ENCODE data around the gene APOL4.
A peak's percentile ranks its signal among the peaks of the same experiment; 100 is the strongest.
"Not testable (repeated sequence)": the region's sequence is repeated elsewhere in the genome, so short reads cannot be mapped to it uniquely, and the experiment has no call there.

Gene APOL4

GRCh38 chr22:36229649-36230048 is 28.0 kb upstream of the APOL4 start:
- not testable (repeated sequence) for DNase-seq

DNA sequence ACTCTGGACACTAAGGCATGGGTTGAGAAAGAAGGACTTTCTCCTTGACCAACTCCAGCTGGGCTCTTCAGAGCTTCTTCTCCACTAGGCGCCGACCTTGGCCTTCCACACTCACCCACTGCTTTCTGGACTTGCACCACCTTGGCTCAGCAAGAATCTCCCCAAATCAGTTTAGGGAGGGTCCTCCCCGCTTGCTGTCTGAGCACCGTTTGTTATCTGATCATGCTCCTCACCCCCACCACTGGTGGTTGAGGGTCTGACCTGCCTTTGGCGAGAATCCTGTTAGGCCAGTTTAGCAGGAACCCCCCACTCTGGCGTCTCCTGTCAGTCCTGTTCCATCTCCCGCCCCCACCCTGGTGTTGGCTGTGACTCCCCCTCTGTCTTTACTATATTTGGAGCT is 27.3 kb upstream of the APOL4 start:
- no peak for DNase-seq

- DNase-seq: not testable (repeated sequence)
These were observed 26.8 kb upstream of the APOL4 start for GRCh38 chr22:36228369-36228768.

DNA sequence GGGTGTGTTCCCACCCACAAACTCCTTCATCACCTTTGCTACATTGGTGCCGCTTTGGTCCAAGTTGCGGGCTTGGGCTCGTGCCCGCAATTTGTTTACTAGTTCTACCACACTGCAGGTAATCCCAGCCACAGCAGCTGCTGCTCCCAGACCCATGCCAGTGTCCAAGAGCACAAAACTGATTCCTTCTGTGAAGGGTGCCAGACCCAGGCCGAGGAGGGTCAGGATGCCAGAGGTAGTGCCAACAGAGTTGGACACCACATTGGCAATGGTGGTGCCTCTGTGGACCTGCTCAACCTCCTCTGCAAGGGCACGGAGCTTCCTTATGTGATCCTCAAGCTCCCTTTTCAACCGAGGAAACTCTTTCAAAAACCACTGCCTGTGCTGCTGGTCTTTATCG is 26.2 kb upstream of the APOL4 start:
- no peak for DNase-seq

DNA sequence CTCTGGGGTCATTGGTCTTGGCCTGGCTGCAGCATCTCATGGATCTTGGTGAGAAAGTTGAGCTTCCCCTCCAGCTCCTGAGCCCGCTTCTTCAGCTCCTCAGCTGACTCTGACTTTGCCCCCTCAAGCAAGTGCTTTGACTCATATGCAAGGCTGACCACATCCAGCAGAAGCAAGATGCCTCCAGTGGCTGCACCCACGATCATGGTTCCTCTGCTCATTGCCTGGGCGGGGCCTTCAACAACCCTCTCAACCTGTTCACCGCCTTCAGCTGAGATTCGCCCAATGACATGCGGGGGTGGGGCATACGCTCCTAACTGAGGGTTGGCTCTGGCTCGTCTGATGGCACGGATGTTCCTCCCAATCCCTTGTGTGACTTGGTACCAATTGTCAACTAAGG is 25.8 kb upstream of the APOL4 start:
- DNase-seq: no peak

DNA sequence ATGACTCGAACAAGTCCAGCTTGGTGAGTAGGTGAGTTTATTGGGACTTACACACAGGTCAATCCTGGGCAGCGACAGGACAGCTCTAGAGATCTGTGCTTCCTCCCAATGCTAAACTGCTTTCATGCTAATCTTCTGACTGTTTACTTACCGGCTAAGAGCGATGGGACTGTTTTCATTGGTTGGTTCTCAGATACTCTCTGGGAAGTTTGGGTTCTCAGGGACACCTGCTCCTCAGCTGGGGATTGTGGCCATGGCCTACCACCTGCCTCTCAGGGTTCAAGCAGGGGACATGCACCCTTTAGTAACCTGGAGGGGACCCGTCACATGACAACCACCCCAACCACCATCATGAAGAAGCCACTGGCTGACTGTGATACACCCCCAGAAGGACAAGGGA is 24.6 kb upstream of the APOL4 start:
- DNase-seq: no peak

- no peak for DNase-seq
These were observed 23.8 kb upstream of the APOL4 start for GRCh38 chr22:36225333-36225922.

DNA sequence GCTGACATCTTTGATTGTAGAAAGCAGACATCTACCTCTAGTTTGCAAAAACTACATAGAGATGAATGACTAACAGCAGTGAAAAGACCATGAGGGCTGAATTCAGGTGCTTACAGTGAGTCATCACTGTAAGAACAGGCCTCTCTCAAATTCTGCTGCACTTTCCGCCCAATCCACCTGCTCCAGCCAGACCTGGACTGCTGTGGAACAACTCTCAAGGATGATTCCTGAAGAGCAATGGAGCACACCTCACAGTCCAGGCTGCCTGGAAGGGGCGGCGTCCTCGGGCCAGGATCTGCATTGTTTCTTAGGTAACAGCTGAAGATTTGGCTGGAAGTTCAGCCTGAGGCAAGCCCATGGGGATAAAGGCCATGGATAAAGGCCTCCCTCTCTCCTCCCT is 22.6 kb upstream of the APOL4 start:
- no peak for DNase-seq

DNA sequence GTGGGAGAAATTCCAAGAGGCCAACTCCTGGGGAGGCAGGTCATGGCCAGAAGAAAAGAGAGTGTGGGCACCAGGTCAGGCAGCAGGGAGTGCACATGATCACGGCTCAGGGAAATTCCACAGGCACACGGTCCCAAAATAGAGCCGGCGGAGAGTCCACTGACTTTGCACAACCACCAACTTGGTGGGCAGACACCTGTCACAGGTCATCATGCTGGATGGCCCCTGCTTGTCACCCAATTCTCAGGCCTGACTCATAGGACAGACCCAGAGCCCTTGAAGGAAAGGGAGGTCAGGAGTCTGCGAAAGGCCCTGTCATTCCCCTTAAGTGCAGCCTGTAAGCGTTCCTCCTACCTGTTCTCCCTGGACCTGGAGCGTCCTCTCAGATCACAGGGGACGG is 21.9 kb upstream of the APOL4 start:
- DNase-seq: no peak

DNA sequence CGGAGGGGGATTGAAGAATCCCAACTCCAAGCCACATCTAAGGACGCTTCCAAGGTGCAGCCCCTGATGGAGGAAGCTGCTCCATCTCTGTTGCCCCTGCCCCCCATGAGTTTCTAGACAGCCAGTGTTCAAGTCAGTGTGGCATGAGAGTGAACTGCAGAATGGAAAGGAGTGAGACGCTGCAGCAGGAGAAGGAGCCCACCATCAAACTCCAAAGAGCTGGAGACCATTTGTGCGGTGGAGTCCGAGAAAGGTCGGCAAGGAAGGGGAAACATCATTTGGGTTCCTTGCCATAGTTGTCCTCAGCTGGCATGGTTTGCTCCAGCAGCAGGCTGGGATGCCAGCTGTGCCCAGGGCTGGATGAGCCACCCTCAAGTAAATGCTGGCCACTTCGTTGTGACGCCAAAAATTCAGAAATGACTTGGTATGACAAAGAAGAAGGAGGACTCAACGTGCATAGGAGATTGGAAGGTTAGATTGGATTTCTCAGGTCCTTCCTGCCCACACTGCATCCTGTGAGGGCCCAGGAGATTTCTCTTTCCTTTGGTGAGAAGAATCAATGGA is 21.4 kb upstream of the APOL4 start:
- no peak for DNase-seq

DNA sequence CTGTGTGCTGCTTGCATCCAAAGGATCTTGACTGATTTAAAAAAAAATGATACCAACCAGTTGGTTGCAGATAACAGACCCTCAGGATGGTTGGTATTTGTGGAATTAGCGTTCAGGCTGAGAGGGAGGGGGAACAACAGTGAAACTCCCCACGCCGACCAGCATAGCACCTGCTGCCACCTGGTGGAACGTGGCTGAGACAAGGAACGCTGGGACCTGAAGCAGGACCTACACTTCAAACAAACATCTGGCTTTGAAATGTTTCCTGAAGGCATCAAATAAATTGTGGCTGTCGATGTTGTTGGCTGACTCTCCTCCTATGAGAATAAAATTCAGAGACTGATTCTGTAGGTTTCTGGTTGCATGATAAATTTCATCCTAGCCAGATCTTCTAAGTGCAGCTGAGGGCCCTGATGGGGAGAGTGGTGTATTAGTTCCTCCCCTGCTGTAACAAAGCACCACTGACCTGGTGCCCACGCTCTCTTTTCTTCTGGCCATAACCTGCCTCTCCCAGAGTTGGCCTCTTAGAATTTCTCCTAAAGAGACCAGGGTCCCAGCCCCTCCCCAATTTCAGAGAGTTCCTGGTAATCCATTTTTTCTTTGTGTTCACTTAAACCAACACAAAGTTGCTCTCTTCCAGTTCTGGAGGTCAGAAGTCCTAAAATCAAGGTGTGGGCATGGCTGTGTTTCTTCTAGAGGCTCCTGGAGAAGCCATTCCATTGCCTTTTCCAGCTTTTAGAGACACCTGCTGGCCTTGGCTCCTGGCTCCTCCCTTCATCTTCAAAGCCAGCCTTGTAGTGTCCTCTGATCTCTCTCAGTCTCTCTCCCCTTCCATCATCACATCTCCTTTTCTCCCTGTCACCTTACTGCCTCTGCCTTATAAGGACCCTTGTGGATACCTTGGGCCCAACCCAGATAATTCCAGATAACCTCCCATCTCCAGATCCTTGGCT is 20.5 kb upstream of the APOL4 start:
- DNase-seq: peak; percentile 73

DNA sequence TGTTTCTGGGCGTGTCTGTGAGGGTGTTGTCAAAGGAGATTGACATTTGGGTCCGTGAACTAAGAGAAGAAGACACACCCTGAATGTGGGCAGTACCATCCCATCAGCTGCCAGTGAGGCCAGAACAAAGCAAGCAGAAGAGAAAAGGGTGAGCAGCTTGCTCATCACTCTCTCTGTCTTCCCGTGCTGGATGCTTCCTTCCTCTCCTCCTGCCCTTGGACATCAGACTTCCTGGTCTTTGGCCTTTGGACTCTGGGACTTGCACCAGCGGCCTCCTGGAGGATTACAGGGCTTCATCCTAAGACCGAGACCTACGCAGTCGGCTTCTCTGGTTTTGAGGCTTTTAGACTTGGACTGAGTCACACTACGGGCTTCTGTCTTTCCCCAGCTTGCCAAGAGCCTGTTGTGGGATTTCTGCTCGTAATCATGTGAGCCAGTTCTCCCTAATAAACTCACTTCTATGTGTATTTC is 18.9 kb upstream of the APOL4 start:
- DNase-seq: peak; percentile 63

DNA sequence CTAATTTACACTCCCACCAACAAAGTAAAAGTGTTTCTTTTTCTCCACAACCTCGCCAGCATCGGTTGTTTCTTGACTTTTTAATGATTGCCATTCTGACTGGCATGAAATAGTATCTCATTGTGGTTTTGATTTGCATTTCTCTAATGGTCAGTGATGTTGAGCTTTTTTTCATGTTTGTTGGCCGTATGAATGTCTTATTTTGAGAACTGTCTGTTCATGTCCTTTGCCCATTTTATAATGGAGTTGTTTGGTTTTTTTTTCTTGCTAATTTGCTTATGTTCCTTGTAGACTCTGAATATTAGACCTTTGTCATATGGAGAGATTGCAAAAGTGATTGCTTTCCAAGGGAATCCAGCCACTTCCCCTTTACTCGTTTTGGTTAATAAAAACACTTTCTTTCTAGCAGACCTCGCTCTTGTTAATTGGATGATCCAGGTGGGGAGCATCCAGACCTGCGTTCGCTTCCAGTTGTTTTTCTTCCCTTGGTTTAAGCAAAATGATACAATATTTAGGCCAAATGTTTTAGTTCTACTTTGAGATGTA is 17.1 kb upstream of the APOL4 start:
- DNase-seq: no peak

DNA sequence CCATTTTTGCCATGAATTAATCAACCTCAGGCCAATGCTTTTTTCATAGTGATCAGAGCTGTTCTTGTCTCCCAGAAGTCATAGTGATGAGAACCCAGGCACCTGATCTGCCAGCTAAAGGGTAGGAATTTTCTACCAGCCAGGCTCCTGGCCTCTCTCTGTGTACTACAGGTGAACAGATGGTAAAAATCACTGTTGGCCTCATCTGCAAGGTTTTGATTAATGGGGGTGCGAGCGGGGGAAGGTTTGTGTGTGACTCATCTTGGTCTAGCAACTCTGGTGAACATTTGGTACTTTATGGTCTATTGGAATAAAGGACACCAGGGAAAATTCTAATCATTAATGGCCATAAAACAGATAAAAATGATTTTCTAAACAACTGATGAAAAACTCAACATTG is 14.4 kb upstream of the APOL4 start:
- DNase-seq: no peak

DNA sequence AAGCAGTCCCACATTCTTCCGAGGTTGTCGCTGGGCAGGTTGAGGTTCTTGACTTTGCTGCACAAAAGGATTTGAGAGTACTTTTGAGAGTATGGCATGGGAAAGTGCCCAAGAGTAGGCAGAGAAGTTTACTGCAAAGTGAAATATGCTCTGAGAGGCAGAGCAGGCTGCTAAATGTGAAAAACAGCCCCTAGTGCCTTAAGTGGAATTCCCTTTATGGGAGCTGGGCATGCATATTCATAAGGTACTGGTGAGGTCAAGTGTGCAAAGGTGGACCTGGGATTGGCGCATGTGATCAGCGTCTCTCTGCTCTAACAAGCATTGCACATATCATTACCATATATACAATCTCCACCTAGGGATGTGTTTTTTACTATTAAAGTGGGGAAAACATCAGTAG is 12.0 kb upstream of the APOL4 start:
- no peak for DNase-seq

GRCh38 chr22:36212901-36213300 is 11.3 kb upstream of the APOL4 start:
- DNase-seq: peak; percentile 72

DNA sequence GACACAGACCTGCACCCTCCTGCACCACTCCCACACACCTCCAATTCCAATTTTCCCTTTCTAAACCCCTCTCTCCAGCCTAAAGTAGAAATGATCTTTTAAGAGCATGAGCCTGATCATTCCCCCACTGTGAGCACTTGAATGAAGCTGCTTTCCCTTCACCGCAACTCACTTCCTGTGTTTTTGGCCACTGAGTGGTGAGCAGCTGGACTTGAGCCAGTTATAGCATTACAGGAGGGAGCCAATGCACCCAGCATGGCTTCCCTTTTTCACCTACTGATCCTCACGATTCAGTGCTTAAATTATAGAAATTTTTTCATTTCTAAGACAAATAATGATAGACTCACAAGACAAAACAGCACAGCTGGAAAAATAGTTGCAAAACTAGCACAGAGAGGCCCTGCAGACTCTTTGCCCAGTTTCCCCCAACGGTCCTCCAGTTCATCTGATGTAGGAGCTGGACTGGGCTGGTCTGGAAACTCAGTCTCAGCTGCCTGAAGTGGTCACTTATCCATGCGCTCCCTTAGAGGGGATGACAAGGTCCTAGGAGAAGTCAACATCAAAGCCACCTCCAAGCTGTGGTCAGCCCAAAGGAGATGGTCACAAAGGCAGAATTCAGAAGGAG is 9.7 kb upstream of the APOL4 start:
- peak; percentile 91 for DNase-seq

DNA sequence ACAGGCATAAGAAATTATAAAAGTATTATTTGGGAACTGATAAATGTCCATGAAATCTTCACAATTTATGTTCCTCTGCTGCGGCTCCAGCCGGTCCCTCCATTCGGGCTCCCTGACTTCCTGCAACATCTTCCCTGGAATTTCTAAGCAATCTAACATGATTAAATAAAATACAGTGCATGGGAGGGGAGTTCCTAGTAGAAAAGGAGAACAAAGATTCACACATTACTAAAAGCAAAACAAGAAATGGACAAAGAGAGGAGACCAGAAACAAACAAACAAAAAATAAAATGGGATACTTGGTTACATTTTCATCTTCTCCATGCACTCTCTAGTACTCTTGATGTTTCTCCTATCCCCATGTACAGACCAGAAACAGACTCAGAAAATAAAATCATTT is 8.6 kb upstream of the APOL4 start:
- no peak for DNase-seq

DNA sequence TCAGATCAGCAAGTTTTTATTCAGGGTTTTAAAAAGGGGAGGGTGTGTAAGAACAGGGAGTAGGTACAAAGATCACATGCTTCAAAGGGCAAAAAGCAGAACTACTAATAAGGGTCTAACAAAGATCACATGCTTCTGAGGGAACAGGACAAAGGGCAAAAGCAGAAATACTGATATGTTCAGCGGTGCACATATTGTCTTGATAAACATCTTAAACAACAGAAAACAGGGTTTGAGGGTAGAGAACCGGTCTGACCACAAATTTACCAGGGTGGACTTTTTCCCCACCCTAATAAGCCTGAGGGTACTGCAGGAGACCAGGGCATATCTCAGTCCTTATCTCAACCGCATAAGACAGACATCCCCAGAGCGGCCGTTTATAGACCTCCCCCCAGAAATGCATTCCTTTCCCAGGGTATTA is 7.9 kb upstream of the APOL4 start:
- DNase-seq: peak; percentile 74

- DNase-seq: no peak
These were observed 7.3 kb upstream of the APOL4 start for GRCh38 chr22:36208914-36209313.

DNA sequence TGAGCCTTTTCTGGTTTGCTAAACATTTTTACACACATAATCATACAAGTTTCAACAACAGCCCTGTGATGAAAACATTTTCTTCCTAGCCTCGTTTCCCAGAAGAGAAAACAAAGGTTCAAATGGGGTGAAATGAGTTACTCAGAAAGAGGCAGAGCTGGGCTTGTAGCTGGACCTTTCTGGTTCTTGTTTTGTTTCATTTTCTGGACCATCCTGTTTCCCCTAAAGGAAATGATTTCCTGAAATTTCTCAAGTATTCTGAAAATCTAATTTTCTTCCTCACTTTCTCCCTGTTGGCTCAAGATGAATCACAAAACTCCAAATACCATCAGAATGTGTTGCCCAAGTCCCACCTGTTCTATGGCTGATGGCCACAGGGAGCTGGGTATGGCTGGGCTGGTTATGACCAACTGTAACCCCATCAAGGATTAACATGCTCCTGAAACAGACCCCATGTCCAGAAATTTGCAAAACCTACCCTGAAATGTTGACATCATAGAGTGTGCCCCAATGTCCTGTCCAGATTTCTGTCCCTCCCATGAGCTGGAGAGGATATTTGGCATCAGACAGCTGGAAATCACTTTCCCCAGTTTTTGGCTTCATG is 6.7 kb upstream of the APOL4 start:
- DNase-seq: no peak

- no peak for DNase-seq
These were observed 4.6 kb upstream of the APOL4 start for GRCh38 chr22:36206255-36206654.

DNA sequence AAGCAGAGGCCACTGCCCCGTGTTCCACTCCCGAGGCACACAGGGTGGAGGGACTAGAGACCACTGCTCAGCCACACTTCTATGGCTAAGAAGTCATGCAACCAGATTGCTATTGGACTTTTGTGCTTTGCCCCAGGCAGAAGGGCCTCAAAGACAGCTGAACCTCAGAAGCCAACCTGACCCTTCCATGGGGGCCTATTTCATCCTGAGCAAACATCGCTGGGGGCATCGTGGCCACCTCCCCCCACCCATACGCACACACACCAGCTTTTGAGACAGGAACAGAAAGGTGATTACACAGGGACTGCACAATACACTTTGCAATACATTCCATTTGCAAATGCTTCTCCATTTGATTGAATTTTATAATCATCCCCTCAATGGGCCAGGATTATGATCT is 4.0 kb upstream of the APOL4 start:
- DNase-seq: not testable (repeated sequence)
